Left renal cortex interstitium (tissue), 4 donors: ENCODE data around the gene SHPK. TPM values are rescaled to one million over a fixed set of nuclear protein-coding genes. Genes with fewer than 3 reads are reported as not detected.

Source experiments
- DNase-seq, 4 donors: peaks; one replicate each; pipeline ENCODE4 v3.0.0-alpha.2; 2013; ENCODE audit warnings: low read depth in 4 of 4, low spot score in 2 of 4, missing footprints in 1 of 4
- polyA plus RNA-seq, 4 donors: library from polyadenylated mRNA; unstranded; fragments of 120-200 nt; gene quantifications; one replicate each; pipeline ENCODE4 v1.2.1, GENCODE V29; 2013; ENCODE audit not compliant: insufficient read length in 4 of 4

The SHPK gene
- polyA plus RNA-seq, 4 donors, result 12.6 to 19.1 (median 18.2) TPM

DNA sequence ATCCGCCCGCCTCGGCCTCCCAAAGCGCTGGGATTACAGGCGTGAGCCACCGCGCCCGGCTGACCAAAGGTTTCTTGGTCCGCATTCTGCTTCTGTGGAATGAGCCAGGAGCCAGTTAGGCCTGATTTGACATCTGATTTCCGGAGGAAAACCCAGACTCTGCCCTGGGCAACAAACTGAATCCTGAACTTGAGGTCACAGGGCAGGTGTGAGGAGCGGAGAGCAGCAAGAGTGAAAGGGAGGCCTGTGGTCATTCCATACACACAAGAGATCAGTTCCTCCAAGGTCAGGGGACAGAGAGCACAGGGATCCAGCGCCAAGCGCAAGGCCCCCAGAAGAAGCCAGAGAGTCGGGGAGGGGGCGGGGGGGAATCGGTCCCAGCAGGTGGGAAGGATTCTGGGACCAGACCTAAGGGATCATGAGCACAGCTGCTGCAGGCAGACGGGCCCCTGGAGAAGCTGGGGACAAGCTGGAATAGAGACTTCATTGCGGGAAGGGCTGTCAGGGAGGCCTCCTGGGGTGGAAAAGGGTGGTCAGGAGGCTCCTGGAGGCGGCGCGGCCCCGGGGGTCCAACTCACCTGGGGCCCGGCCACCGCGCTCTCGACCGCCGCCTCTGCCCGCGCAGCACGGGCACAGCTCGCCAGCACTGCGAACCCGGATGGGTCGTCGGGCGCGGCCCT lies 436 bp downstream of the SHPK start:
- DNase-seq, result peak in 2 of 4 donors; percentile 13 to 17

DNA sequence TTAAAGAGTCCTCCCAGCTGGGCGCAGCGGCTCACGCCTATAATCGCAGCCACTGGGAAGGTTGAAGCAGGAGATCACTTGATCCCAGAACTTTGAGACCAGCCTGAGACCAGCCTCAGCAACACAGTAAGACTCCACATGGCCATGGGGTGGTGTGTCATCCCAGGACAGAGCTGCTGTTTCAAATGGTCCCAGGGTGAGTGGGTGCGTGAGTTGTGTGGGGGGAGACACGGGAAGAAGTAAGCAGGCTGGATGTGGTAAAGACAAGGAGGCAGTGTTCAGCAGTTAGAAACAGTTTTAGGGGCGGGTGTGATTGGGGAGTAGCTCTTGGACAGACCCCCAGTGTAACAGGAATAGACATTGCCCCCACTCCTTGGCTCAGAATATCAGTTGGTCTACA lies 3.8 kb downstream of the SHPK start:
- DNase-seq, result no peak

DNA sequence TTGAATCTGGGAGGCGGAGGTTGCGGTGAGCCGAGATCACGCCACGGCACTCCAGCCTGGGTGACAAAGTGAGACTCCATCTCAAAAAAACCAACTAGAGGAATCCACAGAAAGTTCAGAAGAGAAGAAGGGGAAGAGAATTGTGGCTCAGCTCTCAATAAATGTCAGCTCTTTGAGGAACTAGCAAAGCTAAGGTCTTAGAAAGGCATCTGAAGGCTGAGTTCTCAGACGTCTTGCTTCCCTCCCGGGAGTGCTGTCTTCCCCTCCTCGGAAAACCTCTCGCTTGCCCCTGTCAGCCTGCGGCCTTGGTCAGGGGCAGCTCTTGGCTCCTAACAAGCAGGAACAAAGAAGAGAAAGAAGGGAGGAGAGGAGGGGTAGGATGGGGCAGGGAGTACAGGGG lies 5.3 kb downstream of the SHPK start:
- DNase-seq, result no peak

DNA sequence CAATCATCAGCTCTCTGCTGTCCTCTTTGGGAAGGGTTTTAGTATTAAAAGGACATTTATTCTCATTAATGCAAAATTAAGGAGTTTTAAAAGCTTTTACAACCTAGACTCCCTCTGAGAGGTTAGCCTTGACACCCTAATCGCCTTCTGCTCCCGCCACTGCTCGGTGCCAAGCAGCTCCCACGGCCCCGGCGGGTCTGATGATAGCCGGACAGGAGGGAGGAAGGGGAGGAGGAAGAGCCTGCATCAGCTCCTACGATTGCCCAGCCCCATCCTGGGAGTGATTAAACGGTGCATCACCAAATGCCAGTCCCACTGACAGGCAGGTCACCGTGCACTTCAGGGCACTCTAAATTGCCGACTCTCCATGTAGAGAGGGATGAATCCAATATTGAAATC lies 8.3 kb downstream of the SHPK start:
- no peak for DNase-seq

DNA sequence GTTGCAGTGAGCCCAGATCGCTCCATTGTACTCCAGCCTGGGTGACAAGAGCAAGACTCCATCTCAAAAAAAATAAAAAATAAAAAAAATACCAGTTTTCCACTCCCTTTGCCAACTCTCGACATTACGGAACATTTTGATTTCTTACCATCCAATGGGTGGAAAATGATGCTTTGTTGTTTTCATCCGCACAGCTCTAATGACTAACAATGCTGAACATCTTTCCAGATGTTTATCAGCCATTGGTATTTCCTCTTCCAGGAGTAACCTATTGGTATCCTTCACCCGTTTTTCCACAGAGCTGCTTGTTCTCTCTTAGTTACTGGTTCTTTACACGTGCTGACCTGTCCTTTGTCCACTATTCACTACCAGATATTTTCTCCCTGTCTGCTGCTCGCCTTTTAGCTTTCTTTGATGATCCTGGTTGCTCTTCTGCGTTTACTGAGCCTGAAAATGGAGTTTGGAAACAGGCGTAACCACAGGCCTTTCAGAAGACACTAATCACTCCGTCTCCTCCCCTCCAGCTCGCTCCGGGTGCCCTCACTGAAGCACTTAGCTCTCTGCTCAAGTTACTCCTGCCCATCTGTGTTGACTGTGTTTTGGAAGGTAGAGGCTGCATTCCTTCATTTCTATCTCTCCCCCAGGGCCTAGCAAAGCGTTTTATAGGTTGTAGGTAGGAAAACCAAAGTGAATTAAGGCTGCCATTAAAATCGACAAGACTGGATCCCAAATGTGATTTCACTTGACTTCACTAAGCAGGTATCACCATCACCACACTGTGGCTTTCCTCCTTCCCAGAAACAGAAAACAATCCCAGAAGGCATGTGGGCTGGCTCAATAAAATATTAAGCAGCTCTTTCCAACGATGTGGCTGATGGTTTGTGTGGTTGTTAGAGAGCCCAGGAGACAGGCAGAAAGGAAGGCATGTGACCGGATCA lies 8.9 kb downstream of the SHPK start:
- DNase-seq, result no peak

DNA sequence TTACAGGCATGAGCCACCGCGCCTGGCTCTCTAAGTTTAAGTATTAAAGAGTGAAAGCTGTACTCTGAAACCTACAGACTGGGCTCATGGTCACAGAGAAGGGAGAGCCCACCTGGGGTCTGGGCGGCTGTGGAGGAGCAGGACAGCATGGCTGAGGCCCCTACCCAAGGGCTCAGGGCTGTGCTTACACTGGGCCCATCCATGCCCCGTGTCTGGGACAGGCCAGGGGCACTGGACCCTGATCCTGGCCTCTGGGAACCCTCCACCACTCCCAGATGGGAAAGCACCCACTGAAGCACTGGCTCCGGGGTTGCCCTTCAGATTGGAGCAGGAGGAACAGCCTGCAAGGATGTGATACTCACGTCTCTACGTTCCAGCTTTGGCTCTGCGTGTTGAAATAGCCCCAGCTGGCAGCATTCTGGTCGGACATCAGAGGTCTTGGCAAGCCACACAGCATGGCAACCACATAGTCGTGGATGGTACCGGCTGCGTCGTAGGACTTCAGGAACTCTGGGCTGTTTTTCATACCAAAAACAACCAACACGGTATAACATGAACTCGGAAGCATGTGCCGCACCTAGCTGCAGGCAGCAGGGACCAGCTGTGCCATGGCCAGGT lies 13.0 kb downstream of the SHPK start:
- no peak for DNase-seq

DNA sequence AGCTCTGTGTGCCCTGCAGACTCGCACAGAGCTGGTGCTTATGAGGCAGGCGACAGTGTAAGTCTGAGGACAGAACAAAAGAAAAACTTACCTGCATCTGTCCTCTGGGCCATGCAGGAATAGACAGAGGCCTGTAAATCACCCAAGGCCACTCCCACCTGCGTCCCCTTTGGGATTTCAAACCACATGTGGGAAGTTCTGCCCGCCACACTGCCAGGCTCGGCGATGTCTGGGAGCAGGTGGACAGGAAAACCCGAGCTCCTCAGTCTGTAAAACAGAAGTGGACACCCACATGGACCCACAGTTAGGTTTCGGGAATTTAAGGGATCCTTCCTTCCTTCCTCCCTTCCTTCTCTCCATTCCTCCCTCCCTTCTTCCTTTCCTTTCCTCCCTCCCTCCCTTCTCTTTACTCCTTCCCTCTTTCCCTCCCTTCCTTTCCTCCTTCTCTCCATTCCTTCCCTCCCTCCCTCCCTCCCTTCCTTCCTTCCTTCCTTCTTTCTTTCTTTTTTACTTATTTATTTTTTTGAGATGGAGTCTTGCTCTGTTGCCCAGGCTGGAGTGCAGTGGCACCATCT lies 14.8 kb downstream of the SHPK start:
- DNase-seq, result no peak

DNA sequence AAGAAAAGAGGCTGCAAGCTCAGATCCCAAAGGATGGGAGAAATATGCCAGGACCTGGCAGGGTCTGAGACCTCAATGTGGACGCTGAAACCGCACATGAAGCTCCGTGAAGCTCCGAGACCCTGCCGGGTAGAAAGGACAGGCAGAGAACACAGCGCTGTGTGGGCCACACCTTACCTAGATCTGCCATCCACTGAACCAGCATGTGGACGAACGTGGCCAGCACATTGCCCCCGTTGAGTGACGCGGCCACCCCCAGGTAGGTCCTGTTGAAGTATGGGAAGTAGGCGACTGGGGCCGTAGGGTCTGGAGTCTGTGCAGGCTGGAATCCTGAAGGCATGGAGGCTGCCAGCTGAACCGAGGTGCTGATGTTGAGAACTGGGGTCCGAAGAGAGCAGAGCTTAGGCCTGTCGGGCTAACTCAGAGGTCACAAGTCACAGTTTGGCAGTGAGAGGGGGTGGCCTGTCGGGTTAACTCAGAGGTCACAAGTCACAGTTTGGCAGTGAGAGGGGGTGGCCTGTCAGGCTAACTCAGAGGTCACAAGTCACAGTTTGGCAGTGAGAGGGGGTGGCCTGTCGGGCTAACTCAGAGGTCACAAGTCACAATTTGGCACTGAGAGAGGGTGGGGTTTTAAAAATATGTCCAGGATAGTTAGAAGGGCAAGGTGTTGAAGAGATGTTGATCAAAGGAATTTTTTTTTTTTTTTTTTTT lies 20.7 kb downstream of the SHPK start:
- DNase-seq, result no peak

DNA sequence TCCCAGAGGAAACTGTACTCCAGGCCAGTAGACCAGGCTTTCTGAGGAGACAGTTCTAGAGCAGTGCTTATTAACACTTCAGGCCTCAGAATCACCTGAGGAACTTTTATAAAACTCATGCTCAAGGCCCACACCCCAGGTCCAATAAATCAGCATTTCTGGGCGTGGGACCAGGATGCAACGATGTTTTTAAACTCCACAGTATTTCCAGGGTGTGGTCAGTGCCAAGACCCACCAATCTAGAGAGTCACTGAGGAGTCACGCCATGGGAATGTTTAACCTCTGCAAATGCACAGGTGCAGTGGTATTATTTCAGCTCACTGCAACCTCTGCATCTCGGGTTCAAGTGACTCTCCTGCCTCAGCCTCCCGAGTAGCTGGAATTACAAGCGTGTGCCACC lies 22.9 kb downstream of the SHPK start:
- DNase-seq, result no peak

DNA sequence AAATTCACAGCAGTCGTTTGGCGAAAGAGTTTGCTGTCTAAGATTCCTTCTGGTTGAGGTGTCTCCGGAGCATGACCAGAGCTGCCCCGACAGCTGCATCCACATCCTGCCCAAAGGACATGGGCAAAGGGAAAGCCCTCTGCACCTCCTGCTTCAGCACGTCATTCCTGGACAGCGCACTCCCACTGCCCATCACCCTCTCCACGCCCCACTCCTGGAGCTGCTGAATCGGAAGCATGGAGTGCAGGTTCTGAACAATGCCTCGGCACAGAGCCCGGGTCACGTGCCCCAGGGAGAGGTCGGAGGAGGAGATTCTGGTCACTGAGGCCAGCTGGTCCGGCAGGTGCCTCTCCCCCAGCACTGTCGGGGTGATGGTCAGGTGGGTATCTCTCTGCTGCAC lies 25.5 kb downstream of the SHPK start:
- DNase-seq, result no peak

DNA sequence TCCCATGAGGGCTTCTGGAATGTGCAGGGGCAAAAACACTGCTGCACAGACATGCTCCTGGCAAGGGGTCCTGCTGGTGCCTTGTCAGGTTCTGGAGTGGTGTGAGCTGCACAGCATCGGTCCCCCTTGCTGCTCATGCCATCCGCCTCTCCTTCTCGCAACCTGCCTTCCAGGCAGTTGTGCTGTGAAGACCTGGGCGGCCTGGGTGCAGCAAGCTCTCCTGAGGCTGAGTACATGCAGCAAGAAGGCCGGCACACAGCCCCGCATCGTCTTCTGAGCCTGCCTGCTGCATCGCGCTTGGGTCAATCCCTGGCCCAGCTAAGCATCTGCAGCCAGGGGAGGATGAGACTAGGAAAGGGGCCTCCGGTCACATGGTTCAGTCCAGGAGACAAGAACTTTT lies 26.4 kb downstream of the SHPK start:
- no peak for DNase-seq

DNA sequence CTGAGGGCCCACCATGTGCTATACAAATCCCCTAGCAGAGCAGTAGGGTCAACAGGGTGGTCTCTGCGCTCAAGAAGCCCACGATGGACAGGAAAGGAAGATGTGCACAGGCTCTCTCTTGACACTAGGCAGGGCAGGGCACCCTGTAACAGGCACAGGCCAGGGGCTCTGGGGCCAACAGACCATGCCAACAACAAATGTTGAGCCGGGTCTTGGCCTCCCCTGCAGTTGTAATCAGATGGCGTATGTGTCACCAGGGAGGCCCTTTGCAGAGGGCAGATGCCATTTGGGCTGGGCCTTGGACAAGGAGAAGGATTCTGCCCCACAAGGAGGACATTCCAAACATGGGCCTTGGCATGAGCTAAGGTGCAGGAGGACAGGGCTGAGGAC lies 32.2 kb downstream of the SHPK start:
- no peak for DNase-seq

DNA sequence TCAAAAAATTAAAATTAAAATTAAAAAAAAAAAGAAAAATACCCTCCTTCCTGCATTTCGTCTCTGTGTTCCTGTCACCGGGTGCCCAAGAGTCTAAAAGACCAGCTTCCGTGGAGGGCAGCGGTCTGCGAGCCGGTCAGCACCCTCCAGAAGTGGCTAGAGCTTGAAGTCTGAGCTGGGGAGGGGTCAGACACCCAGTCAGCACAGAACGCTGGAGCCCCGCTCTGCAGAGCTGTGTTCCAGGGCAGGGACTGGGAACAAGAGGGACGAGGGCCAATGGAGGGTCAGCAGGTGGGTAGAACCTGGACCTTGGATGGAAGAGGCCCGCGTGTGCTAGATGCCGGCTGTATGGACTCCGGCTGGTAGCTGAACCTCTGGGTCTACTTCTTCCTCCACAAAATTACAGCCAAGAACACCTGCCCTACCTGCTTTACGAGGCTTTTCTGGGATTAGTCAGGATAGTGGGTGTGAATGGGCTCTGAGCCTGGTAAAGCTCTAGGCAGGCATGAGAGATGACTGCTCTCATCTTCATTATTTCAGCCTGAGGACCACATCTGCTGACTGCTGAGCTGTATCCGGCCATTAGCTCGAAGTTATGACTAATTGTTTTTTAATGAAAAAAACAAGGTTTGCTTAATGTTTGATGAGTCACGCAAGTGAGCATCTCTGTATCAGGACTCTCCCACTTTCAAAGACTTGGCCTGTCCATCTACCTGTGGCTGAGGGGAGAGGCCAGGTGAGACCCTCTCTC lies 32.8 kb downstream of the SHPK start:
- no peak for DNase-seq

DNA sequence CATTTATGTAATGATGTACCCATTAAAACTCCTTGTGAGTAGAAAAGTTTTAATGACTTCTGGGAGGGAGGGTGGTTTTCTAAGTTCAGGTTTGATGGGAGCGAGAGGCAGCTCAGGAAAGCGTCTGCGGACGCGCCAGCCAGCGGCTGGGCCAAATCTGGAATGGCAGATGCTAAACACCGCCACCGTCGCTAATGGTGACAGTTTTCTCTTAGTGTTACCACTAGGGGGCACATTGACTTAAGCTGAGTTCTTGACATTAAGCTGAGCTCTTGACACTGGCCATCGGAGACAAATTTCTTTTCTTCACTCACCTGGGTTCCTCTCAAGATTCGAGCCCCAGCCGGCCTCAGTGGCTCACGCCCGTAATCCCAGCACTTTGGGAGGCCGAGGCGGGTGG lies 33.6 kb downstream of the SHPK start:
- no peak for DNase-seq

DNA sequence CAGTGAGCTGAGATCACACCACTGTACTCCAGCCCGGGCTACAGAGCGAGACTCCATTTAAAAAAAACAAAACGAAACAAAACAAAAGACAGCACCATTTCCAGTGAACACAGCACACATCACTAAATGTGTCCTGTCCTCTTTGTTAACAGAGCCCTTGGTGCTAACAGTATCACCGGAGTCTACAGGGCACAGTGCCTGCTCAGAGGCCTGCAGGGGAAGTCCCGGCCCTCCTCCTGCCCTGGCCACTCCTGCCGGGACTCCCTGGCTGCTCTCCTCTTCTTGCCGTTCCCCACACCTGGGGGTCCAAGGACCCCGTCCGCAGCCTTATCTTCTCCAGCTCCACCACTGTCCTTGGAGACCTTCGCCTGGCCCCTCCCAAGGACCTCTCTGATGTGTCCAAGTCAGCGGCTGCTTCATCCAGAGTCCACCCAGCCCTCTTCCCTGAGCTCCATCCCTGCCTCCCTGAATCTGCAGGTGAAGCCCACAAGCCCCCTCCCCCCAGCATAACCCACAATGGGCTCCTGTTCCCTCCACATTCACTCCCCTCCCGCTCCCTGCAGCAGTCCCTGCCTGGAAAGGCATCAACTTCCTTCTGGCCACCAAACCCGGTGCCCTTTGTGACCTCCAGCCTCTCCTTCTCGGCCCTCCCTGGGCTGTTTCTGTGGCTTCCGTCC lies 35.4 kb downstream of the SHPK start:
- no peak for DNase-seq

DNA sequence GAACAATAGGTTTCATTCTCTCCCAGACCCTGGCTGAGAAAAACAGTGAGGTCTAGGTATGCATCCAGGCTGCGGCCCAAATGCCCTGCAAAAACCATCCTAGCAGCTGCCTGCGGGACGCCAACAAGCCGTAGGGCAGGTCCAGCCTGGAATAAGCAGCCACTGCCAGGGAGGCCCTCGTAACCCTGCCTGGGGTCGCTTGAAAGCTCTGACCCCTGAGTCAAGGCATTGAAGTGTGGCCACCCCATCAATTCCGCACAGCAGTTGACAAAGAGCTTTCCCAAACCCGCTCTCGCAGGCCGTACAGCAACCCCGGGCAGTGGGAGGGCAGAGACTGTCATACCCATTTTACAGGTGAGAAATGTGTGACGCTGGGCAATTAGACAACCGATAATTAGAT lies 38.0 kb downstream of the SHPK start:
- no peak for DNase-seq

DNA sequence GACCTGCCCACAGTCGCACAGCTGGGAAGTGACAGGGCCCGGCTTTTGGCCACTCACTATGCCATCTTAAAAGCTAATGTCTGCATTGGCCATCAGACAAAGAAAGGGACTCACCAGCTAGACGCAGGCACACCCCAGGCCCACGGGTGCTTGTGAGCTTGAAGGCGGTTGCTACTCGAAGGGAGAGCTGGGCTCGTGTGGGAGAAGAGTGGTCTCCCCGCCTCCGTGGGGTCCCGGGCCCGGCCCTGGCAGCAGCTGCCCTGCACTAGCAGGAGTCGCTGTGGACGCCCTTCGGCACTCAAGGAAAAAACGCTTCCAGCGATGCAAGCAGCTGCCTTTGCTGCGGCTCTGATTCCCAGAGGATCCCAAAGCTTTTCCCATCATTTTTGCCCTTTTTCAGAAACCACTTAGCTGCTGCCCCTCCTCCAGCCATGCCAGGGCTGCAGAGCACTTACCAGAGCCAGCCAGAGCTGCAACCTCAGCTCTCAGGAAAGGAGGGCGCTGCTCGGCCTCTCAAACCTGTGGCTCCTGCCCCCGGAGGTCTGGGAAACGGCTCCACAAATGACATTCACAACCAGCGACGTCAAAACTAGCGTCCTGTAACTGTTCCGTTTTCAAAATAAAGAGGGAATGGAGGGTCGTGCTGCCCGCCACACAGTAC lies 39.1 kb downstream of the SHPK start:
- DNase-seq, result no peak

DNA sequence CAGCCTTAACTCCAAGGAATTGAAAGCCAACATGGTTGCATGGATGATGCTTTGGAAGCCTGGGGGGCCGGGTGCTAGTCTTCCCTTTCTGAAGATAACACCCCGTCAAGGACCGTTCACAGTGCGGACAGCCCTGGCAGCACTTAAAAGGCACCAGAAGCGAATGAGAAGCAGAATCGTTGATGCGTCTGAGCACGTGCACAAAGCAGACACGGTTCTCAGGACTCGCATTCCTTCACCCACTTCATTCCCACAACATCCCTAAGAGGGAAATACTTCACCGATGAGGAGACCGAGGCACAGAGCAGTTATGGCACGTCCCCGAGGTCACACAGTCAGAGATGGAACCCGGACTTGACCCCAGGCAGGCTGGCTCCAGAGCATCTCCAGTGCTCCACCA lies 41.1 kb downstream of the SHPK start:
- no peak for DNase-seq
